Activated effector memory CD4-positive, alpha-beta T cell treated with anti-CD3 and anti-CD28 coated beads, Interleukin-2, amount 50 U/mL, for 16 hours (primary cell): ENCODE data around the gene PLSCR4.
"Not testable (repeated sequence)": the region's sequence is repeated elsewhere in the genome, so short reads cannot be mapped to it uniquely, and the experiment has no call there.

Experiments used
- DNase-seq: peaks from one replicate; pipeline ENCODE4 v3.0.0-alpha.2; 2020

Gene PLSCR4

DNA sequence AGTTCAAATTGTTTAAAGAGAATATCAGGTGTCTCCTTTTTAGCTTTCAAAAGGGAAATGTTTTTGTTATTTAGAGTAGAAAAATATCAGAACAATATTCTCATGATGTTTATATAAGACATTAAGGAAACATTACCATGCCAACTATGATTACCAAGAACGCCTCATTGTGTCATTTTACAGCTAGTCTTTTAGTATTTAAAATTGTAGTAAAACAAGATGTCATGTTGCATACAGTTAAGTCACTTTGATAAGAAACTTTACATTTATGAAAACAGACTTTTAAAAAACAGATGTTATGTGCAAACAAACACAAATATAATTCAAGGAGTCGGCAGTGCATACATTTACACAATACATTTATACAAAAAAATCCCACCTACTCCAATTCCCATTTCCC, 4.4 kb downstream of the PLSCR4 start:
- DNase-seq: no peak

DNA sequence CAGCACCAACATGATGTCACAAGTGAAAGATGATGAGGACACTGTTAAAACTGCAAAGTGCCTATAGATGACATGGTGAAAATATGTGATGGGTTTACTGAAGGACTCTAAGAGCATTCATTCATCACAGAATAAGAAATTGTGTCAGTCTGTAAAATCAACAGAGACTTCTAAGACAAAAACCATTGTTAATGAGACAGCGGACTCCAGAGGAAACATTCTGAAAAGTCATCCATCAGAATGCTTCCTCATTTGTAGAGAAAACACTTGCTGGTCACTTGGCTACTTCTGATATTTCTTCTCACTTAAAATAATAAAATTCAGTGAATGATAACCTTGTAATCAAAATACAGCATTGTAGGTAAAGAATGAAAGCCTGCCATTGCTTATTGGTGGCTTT, 7.3 kb downstream of the PLSCR4 start:
- no peak for DNase-seq

DNA sequence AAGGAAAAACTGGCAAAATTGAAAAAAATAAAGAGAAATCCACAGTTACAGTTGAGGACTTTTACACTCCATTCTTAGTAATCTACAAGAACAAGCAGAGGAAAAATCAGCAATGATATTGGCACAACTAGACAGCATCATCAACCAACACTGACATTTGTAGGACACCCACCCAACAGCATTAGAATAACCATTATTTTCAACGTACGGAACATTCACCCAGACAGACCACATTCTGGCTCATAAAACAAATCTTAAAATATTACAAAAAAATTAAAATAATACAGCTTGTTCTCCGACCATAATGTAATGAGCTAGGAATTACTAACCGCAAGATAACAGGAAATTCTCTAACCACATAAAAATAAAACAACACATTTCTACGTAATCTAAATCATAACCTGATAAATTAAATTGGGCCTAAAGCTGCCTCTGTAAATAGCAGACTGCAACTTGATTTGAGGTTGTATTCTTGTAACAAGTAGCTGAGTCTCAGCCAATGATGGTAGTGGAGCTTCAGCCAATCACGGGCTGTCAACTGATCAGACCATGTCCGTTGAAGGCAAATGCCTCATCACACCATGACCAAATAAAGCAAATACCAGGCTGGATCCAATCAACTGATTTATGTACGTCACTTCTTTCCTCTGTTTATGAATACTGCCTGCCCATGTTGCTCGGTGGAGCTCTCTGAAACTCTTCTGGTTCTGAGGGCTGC, 9.2 kb downstream of the PLSCR4 start:
- DNase-seq: no peak

DNA sequence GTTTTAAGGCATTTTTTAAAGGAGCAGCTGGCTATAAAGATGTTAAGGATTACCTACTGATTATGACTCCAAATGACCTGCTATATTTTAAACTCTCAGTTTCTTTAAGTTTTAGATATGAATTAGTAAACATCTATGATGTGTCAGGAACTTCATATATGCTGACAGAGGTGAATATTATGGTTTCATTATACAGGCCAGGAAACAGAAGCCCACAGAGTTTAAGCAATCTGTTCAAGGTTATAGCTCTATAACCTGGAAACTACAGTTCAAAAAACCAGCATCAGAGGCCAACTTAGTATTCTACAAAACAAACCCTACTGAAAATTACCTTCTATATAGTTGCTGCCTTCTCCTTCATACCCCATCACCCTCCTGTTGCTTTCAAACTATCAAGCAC, 17.4 kb downstream of the PLSCR4 start:
- no peak for DNase-seq

DNA sequence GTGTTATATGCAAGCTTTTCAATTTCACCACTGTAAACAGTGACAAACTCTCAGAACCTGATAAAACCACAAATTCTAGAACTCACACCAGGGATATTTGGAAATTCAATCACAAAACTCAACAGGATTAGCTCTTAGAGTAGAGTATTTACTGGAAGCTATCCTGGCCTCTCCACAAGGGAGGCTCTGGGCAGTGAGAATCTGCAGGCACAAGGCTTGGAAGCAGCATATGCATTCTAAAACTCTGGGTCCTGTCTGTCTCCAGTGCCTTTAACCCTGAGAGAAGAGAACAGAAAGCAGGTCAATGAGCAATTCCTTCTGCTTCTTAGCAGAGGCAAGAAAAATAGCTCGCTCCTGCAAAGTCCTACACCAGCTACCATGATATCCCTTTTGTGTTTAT, 23.4 kb downstream of the PLSCR4 start:
- no peak for DNase-seq

DNA sequence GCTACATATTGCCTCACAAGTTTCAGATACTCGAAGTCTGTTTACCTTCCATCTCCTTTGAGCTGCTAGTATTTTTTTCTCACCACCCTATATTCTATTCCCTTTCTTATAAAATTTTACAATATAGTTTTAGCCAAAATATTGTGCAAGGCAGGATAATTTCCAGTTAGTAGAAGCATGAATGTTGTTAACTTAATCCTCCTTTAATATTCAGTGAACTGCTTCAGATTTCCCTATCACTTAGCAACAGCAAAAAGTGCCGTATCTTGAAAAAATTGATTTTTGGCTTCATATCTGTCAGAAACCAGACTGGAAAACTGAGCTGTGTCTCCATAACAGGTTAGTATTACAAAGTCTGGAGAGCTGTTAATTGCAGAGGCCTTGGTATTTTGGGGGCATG, 24.0 kb downstream of the PLSCR4 start:
- DNase-seq: no peak

DNA sequence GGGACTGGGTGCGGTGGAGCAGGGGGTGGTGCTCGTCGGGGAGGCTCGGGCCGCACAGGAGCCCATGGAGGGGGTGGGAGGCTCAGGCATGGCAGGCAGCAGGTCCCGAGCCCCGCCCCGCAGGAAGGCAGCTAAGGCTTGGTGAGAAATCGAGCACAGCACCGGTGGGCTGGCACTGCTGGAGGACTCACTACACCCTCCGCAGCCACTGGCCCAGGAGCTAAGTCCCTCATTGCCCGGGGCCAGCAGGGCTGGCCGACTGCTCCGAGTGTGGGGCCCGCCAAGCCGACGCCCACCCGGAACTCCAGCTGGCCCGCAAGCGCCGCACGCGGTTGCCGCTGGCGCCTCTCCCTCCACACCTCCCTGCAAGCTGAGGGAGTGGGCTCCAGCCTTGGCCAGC, 25.4 kb downstream of the PLSCR4 start:
- not testable (repeated sequence) for DNase-seq

DNA sequence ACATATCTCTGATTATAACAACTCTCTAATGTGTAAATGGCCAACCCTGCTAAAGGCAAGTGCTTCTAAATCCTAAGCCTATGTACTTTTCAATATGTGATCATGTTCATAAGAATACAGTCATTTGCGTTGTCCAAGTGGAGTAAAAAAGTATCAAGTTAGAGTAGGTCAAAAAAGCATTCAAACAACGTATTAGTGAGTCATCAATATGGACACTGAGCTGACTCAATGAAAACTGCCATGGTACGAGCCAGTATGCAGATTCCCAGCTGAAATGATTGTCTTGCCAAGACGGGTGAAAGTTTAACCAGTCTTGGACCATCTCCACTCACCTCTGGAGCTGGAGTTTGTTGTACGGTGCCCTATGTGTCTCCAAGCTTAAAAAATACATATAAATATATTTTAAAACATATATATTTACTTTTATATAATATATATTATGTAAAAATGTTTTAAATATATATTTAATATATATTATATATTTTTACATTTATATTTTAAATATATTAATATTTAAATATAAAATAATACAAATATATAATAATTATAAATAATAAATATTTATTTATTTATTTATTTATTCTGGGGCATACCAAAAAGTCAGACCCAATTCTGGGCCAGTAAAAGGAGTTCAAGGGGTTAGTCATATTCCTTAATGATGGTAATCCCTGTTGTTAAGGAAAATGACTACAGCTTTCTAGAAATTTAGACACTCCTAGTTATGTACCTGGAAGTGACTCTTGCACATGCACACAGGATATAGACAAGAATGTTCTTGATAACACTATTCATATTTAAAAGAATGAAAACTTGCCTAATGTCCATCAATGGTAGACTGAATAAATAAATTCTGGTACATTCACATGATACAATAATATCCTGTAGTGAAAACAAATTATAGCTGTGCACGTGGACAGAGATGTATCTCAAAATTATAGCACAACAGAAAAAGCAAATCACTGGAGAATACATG, 27.2 kb downstream of the PLSCR4 start:
- DNase-seq: no peak

DNA sequence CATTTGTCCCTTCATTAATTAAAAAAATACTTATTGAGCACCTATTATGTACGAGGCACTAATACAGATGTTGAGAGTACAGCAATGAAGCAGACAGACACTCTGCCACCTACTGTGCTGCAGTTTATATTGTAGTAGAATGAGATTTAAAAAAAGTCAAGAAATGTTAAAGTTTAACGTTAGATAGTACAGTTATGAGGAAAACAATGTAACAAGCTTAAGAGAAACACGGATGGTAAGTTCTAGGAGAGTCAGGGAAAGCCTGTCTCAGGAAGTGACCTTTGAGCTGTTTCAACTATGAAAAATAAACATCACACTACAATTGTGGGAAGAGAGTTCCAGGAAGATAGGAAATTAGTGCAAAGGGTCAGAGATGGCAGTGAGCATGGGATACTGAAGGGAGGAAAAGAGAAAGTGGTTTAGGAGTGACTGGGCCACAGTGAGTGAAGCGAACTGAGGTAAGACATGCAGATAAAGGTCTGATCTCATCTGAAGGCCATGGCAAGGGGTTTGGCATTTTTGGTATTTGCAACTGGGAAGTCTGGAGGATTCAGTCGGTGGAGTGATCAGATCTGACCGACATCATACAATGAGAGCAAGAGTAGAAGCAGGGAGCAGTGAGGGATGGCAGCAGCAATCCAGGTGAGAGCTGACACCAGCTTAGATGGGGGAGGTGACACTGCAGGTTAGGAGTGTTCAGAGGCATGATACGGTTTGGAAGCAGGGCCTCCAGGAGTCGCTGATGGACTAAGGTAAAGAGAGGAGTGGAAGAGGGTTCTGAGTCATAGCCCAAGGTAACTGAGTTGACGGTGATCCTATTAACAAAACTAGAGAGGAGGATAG, 28.5 kb downstream of the PLSCR4 start:
- no peak for DNase-seq

DNA sequence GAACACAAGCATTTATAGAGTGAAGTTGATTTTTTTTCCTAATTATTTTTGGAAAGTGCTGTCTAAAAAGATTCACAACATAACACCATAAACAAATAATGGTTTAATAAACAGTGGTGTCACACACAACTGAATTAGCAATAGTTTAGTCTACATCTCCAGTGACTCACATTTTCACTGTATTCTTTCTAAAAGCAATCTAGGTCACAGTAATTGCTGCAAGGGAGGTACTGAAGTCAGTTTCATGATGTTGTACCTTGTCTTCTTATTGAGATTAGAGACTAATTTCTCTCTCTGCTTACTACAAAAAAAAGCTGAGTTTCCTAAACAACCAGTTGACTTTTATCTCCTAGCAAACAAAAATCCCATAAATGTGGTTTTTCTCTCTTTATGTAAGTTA, 29.6 kb downstream of the PLSCR4 start:
- DNase-seq: no peak

DNA sequence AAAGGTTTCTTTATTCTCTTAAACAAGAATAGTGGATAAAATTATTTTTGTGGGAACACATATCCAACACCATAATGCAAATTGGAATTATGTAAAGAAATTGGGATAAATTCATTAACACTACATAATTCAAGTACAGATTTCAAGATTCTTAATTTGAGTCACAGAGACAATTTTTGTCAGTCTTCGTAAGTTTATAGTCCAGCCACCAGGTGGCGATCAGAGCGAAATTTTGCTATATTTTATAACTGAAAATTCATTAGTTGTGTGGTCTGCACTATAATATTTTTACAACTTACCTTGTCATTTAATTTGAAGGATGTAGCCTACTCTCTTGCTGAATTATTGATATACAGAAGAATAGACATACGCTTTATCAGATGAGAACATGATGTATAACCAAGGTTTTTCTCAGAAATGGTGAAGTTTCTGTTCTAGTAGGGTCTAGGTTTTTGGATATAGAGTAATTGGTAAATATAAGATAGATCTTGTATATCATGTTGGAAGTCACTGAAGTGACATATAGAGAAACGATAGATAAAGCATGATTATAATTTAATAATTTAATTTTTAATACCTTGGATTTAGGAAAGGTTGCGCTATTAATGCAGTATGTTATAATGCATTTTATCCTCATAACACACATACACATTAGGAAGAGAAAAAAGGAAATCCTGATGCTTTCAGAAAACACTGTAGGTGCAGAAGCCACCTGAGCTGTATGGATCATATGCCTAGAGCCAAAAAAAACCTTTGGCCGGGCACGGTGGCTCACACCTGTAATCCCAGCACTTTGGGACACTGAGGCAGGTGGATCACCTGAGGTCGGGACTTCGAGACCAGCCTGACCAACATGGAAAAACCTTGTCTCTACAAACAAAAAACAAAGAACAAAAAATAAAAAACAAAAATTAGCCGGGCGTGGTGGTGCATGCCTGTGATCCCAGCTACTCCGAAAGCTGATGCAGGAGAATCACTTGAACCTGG, 31.7 kb downstream of the PLSCR4 start:
- DNase-seq: peak; percentile 67

DNA sequence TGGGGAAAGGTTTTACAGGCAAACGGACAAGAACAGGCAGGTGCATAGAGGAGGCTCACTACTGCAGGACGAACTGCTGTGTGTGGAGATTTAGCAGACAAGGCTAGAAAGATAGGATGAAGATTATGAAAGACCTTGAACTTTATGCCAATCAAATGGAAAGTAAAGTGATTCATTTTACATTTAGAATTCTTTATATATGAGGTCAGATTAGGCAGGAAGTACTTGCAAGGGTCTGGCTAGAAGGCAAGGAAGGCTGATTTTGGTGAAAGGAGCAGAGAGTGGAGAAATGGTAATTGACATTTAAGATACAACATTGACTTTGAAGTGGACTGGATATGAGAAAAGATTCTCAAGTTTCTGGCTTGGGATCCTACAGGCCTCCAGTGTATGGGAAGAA, 33.6 kb downstream of the PLSCR4 start:
- no peak for DNase-seq

DNA sequence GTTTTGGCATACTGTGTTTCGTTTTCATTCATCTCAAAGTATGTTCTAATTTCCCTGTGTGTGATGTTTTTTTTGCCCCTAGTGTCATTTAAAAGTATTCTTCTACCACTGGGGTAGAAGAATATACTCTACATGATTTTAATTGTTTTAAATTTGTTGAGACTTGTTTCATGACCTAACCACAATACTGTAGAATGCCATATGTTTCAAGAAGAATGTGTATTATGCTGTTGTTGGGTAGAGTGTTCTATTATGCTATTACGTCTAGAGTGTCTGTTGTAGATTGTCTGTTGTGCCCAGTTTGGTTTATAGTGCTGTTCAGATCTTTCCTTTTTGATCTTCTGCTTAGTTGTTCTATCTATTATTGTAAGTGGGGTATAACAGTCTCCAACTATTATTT, 36.4 kb downstream of the PLSCR4 start:
- DNase-seq: no peak

DNA sequence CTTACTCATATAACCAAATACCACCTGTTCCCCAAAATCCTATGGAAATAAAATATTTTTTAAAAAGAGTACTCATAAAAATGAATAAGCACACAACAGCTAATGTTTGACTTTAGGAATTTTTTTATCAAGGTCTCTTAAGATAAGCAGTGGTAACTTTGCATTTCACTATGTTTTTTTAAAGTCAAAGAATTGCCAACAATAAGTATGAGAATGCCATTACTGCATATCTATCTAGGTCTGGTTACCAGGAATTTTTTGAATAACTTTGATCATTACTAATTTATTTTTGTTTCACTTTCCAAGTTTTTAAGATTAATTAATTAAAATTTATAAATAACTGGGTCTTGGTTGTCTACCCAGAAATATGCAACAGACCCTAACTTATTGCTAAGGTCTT, 41.5 kb downstream of the PLSCR4 start:
- DNase-seq: no peak

DNA sequence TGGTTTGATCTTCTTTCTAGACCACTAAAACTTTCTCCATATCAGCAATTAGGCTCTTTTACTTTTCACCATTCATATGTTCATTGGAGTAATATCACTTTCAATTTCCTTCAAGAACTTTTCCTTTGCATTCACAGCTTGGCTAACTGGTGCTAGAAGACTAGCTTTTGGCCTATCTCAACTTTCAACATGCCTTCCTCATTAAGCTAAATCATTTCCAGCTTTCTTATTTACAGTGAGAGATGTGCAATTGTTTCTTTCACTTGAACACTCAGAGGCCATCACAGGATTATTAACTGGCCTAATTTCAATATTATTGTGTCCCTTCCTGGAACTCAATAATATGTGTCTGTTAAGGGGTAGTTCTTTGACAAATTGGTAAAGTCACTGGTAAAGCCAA, 47.1 kb downstream of the PLSCR4 start:
- DNase-seq: no peak

DNA sequence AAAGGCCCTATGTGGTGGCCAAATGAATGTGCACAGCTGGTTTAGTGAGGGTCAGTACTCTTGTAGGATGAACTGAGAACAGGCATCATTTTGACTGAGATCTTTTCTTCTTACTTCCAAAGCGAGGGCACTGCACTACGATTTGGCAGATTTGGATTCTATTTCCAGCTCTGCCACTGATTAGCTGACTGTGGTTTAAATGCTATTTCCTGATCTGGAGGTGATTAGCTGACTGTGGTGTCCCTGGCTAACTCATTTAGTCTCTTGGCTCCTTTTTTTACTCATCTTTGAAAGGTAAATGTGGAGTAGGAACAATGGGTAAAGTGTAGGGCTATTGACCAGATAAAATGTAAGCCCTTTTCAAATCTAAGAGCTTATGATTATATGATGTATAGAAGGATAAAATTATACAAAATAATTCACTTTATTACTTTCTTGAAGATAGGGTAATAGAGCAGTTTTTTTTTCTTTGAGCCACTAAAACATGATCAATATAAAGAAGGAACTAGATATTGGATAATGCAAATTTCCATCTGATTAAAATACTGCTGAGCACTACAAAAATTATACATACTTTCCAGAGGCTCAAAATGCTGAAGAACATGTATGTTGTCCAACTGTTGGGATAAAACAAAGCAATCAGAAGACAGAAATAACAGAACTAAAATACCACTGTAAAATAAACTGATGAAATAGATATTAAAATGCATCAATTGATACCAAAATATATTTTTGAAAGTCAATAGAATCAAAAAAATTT, 50.3 kb downstream of the PLSCR4 start:
- no peak for DNase-seq

DNA sequence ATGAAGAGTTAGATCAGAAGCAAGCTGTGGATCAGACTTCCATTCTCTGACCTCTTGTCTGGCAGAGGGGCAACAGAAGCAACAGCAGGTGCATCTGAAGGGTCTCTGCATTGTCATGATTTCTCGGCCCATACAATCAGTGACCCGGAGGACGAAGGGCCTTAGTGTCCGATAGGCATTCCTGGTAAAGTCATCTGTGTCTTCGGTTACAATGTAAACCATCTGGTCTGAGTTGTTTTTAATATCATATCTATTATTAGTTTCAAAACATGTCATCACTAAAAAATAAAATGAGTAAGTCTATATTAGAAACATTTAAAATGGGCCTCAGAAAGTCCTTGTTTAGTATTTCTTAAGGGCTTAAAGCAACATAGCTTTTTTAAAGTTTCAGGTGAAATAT, 51.1 kb downstream of the PLSCR4 start:
- no peak for DNase-seq

DNA sequence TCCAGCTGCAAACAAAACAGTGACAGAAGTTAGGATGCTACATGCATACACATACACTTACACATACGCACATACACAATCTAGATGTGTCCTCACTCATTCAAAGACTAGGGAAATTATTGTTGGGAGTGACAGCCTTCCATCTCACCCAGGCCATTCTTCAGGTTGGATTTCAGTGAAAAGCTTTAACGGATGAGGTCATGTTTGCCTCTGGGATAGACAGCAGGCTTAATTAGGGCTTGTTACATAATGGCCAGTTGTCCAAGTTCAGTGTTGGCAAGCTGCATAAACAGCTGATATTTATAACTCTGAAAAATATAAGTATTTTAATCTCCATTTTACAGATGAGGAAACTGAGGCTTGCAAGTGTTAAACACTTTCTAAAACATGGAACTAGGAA, 54.1 kb downstream of the PLSCR4 start:
- no peak for DNase-seq

DNA sequence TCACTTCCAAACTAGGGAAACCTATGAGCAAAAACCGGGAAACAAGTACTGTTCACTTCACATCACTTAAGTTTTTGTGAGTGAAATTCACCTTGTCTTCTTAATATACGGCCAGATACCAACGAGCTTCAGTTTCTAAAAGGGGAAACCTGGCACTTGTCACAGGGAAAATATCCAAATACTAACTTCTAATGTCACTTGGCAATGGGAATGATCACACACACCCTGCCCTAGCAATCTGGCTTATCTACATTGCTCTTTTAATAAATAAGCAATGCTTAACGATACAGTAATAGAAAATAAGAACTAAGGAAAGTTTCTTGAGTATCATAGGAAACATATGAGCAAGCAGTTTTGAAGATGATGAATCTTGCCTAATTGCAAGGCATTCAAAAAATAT, 55.3 kb downstream of the PLSCR4 start:
- no peak for DNase-seq

DNA sequence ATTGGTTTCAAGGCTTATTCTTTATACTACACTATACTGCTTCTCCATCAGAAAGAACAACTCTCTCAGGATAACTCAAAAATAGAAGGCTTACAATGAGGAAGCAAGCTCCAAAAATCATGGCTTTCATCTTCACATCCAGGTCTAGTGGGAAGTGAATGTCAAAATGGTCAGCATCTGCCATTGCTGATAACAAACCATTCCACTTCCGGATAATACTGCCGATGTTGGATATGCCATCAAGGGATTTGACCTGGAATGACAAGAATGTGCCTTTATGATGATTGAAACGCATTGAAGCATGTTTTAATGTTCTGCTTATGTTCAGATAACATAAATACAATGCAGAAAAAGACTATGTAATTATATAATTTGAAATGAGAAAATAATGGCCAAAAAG, 55.9 kb downstream of the PLSCR4 start:
- DNase-seq: no peak

DNA sequence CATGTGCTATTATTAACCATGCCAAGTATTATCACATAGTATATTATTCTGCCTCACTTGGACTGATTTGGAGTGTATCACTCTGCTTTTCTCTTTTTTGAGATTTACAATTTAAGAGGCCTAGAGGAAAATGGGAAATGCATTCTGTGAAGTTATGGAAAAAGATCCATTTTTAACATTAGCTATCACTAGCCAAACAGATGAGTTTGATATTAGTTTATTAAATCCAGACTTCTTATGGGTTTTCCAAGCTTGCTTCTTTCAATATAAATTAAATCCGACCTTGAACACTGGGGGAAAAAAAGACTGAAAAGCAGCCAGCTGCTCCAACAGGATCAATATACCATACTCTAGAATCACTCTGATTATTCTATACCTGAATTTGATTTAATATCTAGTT, 59.9 kb downstream of the PLSCR4 start:
- no peak for DNase-seq
